HG02642 (cell line): ENCODE data around the gene SPOCD1.

ENCODE experiments used
- ATAC-seq: cut with Tn5 transposase; IDR thresholded peaks from one replicate; pipeline ENCODE4 v1.9.1; 2021; ENCODE audit warnings: mild to moderate bottlenecking; ENCODE audit not compliant: unreplicated experiment, poor library complexity

The SPOCD1 gene

DNA sequence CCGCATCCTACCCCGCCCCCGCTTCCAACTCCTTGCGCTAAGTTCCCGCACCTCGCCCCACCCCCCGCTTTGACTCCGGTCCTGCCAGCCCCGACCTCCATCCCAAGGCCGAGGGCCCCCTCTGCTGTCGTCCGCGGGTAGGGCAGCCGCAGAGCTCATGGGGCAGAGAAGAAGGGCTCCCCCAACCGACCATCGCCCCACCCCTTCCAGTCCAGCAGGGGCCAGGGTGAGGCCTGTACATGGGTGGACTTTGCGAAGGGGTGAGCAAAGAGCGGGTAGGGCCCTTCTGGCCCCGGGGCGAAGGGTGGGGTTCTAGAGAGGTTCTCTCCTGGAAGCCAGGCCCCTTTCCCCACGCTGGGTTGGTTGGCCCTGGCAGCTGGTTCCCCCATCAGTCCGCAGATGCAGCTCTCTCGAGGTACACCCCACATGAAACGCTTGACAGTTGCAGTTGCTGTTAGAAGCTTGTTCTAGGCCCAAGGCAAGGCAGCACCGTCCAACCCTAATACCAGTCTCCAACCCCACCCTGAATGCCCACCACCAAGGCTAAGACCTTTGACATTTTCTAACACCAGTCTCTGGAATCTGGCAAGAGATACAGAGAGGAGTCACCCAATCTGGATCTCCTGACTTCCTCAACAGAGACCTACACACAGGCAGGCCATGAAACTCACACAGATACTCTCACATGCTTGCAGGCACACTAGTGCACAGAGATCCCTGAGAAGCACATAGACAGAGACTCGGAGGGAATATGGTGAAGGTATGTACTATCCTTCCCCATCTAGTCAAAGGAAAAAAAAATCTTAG lies 26.4 kb downstream of the SPOCD1 start:
- ATAC-seq: peak; percentile 55

DNA sequence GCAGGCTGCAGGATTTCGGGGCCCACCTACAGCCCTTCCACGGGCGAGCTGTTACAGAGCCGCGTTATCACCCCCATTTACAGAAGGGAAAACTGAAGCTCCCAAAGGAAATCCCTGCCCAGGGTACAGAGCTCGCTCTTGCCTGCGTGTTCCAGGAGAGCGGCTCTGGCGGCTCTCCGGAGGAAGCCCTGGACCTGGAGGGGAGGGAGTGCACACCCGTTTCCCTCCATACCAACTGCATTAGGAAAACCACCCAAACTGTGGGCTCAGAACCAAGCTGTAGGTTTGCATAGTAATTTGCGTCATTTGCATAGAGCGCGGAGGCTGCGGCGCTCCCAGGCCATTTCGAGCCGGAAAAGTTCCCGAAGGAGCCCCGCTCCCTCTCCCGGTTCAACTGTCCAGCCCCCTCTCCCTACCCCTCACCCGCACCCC lies 27.0 kb downstream of the SPOCD1 start:
- peak; percentile 12 for ATAC-seq

DNA sequence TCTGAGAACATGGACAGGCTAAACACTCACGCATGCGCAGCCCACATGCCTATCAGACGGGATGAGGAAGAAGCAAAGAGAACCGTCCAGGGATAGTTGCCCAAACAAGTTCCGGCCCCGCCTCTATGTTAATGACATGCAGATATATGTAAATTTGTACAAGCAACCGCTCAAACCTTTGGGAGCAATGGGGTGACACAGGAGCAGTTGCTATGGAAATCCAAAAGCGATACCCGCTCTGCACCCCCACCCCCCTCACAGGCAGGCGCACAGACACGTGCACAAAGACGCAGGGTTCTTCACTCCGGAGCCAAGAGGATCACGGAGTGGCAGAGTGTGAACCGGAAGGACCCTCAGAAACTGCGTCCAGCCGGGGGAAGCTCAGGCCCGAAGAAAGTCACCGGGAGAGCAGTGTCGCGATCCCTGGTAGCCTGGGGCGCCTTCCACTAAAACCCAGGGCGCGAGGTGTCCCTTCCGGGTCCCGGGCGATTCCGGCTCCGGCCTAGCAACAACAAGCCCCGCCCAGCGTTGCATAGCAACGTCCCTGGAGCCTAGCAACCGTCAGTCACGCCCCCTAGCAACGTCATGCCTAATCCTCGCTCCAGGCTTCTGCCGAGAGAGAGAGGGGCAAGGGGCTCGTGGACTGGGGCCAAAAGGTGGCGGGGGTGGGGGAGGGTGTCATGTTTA lies 27.5 kb downstream of the SPOCD1 start:
- peak; percentile 81 for ATAC-seq

DNA sequence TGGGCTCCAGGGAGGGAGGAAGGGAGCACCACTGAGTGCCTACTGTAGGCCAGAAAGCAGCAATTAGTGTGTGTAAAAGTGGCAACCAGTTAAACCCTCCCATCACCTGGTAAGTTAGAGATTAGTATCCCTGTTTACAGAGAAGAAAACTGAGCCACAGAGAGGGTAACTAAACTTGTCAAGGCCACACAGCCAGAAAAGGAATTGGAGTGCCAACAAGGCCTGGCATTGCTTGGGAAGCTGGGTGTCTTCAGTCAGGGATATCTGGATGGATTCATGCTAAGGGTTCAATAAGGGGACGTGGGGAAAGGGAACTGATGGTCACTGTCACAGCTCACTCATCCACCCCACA lies 28.1 kb downstream of the SPOCD1 start:
- ATAC-seq: no peak

GRCh38 chr1:31787261-31787660 lies 28.6 kb downstream of the SPOCD1 start:
- no peak for ATAC-seq

DNA sequence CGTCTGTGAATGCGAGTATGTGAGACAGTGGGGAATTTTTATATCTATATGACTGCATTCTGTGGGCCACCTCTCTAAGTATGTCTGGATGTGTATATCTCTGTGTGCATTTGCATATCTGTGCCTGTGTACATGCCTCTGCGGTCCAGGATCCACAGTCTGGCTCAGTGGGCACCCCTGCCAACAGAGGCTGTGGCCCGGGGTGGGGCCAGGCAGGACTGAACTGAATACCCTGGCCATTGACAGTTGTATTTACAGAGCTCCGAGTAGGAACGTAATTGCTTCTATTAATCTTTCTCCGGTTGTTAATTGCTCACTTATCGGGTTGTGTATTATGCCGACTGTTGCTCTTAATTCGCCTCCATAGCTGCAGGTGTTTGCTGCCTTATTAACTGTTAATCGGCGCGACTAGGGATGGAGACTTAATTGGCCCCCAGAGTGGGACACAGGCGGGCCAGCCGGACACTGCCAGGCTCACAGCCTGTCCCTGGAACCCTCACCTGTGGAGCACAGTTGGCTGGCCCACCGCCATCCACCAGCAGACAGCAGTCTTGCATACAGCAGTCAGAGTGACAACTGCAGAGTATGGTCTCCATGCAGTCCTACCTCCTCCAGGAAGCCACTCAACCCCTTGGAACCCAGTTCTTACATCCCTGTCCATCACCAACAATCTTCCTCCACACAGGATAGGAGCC lies 29.3 kb downstream of the SPOCD1 start:
- ATAC-seq: no peak

GRCh38 chr1:31785947-31786290 lies 29.9 kb downstream of the SPOCD1 start:
- ATAC-seq: no peak

GRCh38 chr1:31785020-31785946 lies 30.5 kb downstream of the SPOCD1 start:
- no peak for ATAC-seq

DNA sequence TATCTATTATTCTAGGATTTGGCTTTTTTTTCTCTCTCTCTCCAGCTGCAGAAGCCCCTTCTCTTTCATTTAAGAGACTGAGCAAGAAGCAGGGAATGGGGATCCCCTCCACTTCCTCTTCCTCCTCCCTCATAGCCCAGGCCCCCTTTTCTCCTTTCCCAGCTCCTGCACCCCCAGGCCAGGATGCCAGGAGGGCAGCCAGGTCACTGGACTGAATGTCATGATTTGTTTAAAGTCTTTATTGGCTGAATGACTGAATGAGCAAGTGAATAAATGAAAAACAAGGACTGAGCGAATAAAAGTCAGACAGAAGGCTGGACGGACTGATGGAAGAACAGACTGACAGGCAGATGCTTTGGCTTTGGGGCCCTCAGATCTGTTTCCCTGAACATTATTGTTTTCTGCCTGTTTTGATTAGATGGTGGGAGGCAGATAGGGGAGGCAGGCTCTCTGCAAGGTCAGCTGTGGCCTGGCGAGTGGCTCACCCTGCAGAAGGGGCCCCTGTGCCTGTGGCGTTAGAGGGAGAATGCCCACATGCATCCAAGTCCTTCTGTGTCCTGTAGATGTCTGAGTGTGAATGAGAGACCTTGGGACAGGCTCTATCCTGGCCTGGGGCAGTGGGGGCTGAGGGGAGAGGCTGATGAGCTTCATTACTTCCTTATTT lies 31.3 kb downstream of the SPOCD1 start:
- no peak for ATAC-seq

DNA sequence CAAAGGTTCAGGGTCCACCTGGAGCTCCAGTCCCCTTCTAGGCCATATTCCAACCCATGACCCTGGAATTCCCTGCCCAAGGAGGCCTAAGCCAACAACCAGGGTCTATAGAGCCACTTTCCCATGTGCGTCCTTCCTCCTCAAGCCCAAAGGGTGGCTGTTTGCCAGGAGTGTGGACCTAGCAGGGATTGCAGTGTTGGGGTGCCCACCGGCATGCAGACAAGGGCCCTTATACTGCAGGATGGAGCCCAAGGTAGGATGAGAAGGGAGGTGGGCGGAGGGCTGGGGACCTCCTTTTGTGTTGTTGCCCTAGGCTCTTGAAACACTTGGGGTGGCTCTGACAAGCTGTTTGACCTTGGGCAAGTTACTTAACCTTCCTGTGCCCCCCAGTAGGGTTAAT lies 32.0 kb downstream of the SPOCD1 start:
- no peak for ATAC-seq

GRCh38 chr1:31782421-31783410 lies 33.1 kb downstream of the SPOCD1 start:
- ATAC-seq: no peak

GRCh38 chr1:31781756-31782371 lies 34.0 kb downstream of the SPOCD1 start:
- no peak for ATAC-seq

DNA sequence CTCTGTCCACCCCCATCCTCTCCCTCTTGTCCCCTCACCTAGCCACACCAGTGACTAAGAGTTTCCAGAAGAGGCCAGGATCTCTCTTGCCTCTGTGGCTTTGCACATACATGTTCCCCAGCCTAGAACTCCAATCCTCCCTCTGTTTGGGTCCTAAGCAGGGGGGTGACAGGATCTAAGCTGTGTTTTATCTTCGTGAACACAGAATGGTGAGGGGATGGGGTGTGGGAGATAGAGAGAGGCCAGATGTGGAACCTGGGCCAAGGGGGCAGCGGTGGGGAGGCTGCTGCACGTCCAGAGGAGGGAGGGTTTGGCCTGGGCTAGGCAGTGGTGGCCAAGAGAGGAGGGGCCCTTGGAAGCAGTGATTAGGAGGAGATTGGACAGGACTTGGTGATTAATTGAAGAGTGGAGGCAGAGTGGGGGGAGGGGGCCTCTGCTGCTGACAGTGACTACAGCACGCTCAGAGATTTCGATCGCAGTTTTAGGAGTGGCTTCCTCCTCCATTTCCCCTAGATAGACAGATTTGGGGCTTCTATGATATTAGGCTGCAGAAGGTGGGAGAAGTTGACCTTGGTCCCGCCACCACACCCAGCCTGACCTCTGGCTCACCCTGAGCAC lies 34.6 kb downstream of the SPOCD1 start:
- ATAC-seq: no peak

GRCh38 chr1:31780632-31781031 lies 35.2 kb downstream of the SPOCD1 start:
- ATAC-seq: no peak

DNA sequence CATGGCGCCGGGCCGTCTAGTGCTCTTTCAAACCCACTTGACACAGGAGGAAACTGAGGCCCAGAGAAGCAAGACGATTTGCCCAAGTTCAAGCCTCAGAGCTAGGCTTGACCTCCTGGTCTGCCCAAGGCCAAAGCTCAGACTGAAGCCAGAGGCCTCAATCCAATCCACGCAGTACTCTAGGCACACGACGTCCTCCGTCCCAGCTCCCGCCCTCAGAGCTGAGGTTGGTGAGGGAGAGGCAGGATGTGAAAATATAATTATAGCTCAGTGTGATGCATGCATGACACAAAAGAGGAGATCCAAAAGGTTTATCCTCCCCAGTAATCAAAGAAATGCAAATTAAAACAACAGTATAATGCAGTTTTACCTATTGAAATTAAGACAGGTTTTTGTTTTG lies 36.1 kb downstream of the SPOCD1 start:
- no peak for ATAC-seq

DNA sequence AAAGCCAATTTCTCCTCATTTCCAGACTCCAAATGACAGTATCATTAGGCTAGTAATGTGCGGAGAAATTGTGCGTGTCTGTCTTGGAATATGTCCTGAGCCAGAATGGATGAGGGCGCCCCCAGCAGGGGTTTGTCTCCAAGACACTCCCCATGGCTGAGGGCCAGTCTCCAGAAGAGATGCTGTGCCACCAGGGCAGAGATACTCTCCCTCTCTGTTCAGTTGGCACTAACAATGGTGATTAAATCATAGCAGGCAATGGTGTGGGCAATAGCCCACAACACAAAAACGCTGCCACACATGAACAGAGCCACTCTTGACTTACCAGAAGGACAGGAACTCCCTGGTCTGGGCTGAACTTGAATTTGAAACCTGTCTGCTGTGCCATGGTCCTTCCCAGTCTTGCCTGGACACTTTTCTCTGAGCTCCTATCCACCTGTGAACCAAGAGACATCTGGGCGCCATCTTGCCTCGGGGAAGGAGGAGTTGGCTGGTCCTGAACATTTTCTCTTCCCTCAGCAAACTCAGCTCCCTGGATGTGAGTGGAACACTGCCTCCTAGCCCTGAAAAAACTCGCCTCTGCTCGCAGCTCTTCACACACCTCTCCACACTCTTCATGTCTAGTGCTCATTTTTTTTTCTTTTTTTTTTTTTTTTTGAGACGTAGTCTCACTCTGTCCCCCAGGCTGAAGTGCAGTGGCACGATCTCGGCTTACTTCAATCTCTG lies 36.9 kb downstream of the SPOCD1 start:
- no peak for ATAC-seq

- ATAC-seq: no peak
These were observed 39.3 kb downstream of the SPOCD1 start for GRCh38 chr1:31776516-31776915.
